ENCODE data around the gene FYB1.

DNA sequence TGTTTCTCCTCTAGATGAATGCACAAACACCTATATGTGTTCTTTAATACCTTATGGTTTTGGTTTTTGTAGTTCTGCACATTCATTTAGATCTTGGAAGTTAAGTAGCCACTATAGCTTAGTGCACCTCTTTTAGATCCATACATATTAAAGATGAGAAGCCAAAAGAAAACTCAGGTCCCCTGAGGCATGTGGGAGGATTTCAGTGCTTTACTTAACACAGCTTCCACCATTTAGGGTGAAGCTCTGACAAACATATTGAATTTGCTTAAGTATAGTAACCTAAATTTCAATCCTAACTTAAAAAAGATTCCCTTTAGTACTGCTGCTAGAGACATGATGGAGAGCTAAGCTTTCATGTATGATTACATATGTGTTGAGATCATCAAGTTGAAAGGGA lies 119.5 kb downstream of the FYB1 start:
- TF ChIP-seq CEBPB (IDR thresholded peaks at IDR 0.05), result no peak
- no peak for TF ChIP-seq EP300 (IDR thresholded peaks at IDR 0.05; ENCODE audit: borderline replicate concordance)

All from Ishikawa (cell line).